Measurements from ENCODE around the gene IQCF2.
"Not testable (repeated sequence)": the region's sequence is repeated elsewhere in the genome, so short reads cannot be mapped to it uniquely, and the experiment has no call there.

IQCF2 gene

DNA sequence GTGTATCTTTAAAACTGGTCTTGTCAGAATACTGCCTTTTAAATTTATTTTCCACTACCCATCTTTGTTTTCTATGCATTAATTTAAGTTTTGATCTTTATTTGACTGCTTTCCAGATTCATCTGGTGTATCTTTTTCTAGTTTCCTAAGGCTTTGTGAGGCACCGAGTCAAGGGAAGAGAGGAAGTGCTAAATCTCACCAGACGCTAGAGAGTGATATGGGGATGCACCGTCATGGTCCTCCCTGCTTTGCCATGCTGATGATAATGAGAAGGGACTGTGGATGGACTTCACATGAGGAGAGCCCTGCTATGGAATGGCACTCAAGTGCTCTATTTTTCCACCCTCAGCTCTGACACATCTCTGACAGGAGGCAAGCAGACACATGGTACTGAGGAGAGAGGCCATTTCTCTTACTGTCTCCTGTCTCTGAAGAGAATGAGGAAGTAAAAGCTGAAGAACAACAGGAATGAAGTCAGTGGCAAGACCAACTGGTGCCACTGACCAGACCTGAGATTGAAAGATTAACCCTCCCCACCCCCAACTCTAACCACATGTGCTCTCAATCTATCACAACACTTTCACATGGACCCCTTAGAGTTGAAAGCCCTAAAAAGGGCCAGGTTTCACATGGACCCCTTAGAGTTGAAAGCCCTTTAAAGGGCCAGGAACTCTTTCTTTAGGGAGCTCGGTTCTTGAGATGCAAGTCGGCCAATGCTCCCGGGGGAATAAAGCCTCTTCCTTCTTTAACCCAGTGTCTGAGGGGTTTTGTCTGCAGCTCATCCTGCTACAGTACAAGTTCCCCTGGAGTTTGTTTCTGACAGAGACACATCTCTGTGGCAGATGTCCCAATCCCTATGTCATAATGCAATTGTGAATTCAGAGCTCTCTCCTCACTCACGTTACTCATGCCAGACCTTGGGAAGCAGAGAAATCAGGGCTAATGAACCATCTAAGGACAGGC, at the start of gene IQCF2:
IQCF2 (plus strand) TSS at position 913 of the 963 bp plus-strand sequence. CDS start 52 bp downstream, outside the sequence.
- no peak for DNase-seq

DNA sequence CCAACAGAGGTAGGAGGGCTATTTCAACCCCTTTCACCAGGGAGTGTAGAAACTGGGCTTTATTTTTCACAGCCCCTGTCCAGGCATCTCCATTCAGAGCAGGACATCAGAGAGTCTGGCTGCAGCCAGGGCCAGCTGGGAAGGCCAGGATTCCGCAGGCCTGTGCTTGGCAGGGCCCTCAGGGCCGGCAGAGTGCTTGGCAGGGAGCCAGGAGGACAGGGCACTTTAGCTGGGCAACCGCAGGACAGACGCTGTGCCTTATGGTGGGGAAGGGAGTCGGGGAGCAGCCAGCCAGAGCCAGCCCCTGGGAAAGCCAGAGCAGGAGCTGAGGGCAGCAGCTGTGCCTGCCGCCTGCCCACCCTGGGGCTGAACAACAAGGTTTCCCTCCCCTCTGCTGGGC, 47.9 kb upstream of the IQCF2 start:
- no peak for DNase-seq

DNA sequence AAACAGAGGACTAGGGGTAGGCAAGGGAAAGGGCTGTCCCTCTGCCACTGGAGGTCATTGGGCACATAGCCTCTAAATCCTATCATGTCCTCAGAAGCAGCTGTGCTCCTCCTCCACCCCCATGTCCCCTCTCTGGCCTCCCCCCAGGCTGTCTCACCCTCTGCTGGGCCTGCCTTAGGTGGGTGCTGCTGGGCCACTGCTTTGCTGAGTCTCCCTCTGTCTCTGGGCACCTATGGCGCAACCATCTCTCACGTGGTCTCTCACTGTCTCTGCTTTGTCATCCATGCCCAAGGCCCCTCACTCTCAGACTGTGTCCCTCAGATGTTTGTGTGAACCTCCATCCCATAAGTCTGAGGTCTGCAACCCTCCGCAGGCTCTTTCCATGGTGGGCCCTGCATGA, 47.4 kb upstream of the IQCF2 start:
- DNase-seq = no peak

DNA sequence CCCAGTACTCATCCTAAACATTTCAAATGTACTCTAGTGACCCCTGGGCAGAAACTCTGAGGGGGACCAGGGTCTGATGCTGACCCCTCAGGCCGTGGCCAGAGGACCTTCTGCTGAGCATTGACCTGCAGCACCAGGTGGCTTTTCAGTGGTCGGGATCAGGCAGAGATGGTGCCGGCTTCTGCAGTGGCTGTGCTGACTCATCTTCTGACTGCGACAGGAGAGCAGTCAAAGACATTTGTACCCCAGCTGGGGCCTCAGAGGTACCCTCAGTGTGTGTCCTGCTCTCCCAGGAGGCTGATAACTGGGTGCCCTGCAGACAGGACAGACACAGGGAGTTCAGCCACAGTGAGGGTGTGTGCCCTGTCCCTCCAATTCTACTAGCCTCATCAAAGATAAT, 45.8 kb upstream of the IQCF2 start:
- DNase-seq = no peak

DNA sequence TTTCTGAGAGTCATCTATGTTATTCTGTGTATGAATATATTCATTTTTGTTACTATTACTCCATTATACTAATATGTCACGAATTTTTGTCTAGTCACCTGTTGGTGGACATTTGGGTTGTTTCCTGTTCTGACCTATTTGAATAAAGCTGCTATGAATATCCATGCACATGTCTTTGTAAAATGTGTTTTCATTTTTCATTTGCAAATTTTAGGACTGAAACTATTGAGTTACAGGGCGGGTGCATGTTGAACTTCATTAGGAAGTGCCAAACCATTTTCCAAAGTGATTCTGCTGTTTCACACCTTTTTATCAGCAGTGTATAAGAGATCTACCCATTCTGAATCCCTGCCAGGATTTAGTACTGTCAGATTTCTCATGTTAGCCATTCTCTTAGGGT, 44.7 kb upstream of the IQCF2 start:
- DNase-seq = no peak

DNA sequence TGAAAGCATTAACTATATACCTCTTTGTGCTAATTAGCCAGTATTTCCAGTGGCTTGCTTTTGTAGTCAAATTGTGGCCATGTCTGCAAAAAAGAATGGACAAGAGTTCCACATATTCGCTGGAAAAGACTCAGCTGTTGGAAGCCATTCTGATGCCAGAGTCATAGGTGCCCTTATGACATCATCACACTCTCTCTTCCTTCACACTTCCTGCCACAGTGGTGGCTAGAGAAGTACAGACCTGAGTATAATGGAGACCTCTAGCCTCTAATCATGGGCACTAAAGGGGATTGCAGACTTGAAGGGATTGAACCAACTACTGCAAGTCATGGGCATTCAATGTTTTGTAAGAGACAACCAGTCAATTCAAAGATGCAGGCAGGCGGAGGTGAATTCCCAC, 44.0 kb upstream of the IQCF2 start:
- no peak for DNase-seq

DNA sequence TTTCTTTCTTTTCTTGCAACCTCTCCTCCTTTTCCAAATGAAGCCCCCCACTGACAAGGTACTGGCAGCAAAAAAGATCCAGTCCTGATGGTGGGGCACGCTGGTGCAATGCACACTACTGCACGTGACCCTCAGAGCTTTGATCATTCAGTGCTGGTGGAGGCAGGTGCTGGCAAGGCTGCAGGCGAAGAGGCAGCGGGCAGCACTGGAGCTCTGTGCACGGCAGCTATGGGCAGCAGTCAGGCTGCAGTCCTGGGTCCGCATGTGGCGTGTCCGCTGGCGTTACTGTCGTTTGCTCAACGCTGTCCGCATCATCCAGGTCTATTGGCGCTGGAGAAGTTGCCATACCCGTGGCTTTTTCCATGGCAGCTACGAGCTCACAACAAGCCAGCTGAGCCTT, 42.3 kb upstream of the IQCF2 start:
- no peak for DNase-seq

DNA sequence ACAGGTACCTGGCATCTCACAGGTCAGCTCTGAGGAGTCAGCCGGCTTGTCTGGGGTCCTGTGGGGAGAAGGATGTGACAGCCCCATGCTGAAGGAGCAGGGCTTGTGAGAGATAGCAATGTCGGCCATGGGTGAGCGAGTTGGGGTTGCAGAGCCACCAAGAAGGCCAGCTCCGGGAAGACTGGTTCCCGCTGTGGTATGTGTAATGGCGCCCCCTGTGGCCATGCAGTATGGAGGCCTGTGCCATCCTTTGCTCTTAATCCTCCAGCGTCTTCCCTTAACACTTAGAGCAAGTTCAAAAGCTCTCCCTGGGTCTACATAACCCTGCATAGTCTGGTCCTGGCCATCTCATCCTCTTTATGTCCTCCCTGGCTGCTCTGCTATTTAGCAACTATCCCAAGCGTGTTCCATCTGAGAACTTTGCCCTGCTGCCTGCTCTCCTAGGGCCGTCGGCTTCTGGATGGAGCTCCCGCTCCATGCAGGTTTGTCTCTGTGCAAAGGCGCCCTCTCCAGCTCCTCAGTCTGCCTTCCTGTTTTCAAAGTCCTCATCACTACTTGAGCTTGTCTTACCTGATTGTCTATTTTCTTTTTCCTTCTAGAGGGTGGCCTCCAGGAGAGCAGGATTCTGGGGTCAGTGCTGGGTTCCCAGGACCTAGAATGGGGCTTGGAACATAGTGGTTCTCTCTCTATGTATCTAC, 41.6 kb upstream of the IQCF2 start:
- DNase-seq = no peak

DNA sequence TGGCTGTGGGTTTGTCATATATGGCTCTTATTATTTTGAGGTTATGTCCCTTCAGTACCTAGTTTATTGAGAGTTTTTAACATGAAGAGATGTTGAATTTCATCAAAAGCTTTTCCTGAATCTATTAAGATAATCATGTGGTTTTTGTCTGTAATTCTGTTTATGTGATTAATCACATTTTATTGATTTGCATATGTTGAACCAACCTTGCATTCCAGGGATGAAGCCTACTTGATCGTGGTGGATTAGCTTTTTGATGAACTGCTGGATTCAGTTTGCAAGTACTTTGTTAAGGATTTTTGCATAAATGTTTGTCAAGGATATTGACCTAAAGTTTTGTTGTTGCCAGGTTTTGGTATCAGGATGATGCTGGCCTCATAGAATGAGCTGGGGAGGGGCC, 33.1 kb upstream of the IQCF2 start:
- DNase-seq = no peak

DNA sequence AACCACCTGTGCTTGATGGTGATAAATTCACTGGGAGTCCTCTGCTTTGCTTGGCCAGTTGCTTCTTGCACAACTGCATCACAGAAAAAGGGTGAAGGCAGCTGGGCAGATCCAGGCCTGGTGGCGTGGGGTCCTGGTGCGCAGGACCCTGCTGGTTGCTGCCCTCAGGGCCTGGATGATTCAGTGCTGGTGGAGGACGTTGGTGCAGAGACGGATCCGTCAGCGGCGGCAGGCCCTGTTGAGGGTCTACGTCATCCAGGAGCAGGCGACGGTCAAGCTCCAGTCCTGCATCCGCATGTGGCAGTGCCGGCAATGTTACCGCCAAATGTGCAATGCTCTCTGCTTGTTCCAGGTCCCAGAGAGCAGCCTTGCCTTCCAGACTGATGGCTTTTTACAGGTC, 31.1 kb upstream of the IQCF2 start:
- no peak for DNase-seq

DNA sequence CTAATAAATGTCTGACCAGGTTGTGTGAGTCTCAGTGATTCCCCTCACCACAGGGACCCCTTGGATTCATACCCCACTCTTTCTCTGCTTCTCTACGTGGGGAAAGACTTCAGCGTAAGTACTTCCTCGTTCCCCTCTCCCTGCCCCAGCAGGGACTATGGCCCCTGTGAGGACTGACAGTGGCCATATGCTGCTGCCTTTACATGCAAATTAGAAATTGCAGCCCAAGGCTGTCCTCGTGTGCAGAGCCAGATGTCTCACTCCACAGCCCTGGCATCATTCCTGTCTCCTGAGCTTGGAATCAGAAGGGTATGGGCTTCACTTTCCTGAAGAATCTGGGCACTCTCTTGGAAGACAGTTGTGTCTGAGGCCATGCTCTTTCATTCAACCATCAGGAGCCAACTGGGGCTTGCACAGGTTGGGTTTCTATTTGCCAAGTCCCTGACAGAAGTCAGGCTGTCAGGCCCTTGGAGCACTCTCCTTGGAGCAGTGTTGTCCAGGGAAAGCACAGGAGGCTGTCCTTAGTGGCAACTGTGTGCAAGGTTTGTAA, 30.5 kb upstream of the IQCF2 start:
- DNase-seq = no peak

DNA sequence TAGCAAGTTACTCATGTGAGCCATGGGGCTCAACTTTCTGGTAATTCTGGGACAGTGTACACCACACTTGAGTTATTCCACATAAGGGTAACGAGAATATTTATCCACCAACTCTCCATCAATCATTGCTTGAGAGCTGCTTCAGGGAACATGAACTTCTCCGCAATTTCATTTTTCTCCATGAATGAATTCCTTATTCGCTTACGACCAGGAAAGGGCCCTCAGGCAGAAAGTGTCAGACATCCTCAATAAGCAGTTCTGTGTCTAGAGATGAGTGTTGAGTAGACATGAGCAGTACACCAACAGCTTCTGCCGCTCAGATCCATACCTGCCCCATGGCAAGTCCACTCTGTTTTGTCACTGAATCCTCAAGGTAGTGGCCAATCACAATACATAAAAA, 24.8 kb upstream of the IQCF2 start:
- DNase-seq = no peak

DNA sequence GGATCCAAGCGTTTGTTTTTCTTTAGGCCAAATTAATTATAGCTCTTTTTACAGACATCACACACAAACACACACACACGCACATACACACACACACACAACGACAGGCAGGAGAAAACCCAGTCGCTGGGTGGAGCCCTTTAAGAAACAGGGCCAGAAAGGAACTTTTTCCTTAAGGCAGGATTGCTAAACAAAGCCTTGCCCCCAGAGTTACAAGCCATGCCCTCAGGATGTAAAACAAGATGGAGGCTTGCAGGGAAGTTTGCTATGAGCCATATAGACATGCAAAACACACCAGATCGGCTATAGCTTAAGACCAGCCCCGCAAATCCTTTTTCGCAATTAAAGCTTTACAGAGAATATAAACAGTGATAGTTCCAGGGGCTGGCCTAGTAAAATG, 16.3 kb upstream of the IQCF2 start:
- DNase-seq = no peak

DNA sequence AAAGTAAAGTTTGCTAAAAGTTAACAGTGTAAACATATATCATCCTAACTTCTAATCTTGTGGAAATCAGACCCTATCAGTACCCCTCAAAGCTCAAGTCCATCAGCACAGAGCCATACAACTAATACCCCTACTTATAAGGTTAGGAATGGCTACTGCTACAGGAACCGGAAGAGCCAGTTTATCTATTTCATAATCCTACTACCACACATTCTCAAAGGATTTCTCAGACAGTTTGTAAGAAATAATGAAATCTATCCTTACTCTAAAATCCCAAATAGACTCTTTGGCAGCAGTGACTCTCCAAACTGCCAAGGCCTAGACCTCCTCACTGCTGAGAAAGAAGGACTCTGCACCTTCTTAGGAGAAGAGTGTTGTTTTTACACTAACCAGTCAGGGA, 6.0 kb upstream of the IQCF2 start:
- not testable (repeated sequence) for DNase-seq

DNA sequence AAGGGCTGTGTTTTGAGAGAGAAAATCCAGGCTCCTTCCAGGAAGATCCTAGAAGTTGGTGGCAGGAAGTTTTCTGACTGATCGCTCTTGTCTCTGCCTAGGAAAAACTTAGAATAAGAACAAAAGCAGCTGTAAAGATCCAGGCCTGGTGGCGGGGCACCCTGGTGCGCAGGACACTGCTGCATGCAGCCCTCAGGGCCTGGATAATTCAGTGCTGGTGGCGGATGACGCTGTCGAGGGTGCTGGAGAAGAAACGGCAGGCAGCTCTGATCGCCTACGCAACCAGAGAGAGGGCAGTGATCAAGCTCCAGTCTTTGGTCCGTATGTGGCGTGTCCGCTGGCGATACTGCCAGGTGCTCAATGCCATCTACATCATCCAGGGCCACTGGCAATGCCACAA, 1.5 kb downstream of the IQCF2 start:
- no peak for DNase-seq

DNA sequence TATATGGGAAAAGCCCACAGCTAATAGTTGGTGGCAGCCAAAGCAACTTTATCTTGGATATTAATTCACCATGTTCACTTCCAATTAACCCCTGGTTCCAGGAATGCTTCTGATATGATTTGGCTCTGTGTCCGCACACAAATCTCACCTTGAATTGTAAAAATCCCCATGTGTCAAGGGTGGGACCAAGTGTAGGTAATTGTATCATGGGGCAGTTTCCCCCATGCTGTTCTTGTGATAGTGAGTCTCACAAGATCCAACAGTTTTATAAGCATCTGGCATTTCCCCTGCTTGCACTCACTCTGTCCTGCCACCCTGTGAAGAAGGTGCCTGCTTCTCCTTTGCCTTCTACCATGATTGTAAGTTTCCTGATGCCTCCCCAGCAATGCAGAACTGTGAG, 7.5 kb downstream of the IQCF2 start:
- not testable (repeated sequence) for DNase-seq

DNA sequence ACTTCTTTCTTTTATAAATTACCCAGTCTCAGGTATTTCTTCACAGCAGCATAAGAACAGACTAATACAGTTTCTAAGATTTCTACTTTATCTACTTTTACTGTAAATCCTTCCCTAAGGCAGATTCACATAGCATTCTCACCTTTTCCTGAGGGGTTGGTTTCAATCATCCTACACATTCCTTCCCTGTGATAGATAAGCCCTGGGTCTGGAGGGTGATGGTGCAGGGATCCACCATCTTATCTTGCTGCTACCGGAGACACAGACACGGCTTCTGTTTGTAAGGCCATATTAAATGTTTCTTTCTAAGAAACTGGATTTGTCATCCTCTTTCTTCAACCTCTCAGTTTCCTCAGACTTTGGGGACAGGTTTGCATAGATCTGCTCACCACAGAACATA, 7.9 kb downstream of the IQCF2 start:
- DNase-seq = no peak

DNA sequence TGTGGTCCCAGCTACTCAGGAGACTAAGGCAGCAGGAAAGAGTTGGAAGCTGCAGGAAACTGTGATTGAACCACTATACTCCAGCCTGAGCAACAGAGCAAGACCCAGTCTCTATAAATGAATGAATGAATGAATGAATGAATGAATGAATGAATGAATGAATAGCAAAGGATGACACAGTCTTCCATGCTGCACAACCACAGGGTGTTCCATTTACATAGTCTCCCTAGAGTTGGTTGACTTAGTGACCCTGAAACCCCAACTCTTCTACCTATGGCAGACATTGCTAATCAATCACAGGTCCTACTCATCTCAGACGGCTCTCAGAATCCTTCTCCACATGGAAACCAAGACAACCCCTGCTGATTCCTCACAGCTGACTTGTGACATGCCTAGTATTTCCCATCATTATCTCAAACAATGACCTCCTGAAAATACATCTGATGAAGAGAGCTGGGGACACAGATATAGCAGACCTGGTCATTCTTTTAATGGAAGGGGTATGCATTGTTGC, 11.9 kb downstream of the IQCF2 start:
- no peak for DNase-seq

DNA sequence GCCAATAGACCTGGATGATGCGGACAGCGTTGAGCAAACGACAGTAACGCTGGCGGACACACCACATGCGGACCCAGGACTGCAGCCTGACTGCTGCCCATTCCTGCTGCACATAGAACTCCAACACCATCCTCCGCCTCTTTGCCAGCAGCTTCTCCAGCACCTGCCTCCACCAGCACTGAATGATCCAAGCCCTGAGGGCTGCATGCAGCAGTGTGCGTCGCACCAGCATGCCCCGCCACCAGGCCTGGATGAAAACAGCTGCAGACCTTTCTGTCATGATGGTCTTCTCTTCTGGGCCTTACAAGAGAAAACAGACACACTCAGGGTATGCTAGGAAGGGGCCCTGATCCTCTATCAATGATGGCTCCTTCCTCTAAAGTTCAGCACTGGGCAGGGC, 12.5 kb downstream of the IQCF2 start:
- DNase-seq = no peak

DNA sequence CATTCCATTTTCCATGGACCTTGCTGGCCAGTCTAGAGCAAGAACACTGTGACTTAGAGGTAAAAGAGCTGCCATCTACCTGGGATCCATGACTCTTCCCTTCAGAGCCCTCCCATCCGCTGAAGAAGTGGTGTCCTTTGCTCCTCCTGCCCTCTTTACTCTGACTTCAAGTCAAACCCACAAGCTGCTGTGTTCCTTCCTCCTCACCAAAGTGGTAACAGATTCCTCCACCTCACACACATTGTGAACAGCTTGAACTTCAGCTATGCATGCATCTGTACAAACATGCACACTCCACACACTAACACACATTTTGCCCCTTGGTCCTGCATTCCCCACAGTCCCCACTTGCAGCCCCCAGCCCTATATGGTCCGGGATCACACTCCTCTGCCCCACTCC, 13.0 kb downstream of the IQCF2 start:
- DNase-seq = no peak

DNA sequence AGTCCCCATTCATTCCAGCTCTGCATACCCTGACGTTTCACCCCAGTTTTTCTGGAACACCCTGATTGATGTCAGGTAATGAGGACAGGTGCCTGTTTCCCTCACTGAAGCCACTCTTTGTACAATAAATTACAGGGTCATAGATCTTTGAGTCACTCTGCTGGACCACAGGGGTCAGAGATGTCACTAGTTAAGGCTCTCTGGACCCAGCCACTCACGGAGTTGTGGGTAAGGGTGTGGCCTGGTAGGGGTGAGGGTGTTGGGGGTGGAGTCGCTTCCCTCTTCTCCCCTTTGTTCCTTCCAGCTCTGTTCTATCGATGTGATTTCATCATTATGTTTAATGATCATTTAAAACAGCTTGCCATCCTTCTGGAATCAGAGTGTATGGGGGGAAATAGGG, 13.5 kb downstream of the IQCF2 start:
- no peak for DNase-seq

DNA sequence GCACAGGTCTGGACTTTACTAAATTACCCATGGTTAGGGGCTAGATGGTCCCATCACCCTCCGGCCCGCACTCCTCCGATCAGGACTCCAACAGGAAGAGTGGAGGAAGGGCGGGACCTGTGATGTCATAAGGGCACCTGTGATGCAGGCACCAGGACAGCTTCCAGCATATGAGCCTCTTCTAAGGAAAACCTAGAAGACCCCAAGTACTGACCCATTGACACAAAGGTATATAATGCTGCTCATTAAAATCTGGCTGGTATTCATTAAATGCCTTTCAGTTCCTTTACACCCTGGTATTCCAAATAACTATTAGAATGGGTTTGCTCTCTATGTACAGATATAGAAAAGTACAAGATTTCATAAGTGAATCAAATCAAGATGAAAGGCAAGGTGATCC, 14.1 kb downstream of the IQCF2 start, which contains the start of gene IQCF5:
IQCF5 (minus strand) TSS at position 101 of the 400 bp plus-strand sequence; CDS start at position 31, 70 bp downstream.
- no peak for DNase-seq

DNA sequence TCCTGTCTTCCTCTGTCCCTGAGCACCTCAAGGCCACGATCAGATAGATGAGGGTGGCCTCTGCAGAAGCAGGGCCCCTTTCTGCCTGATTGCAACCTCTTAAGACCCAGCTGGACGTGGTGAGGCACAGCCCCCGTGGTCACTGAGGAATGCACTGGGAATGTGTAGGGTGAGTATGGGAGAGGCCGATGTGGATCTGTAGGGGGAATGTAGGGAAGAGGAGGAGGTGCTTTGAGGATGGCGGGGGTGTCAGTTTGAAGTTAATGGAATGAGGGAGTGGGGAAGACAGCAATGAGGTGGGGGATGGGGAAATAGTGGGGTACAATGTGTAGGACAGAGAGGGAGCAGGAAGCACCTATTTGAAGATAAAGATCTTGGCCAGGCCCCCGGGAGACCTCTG, 14.8 kb downstream of the IQCF2 start:
- no peak for DNase-seq

DNA sequence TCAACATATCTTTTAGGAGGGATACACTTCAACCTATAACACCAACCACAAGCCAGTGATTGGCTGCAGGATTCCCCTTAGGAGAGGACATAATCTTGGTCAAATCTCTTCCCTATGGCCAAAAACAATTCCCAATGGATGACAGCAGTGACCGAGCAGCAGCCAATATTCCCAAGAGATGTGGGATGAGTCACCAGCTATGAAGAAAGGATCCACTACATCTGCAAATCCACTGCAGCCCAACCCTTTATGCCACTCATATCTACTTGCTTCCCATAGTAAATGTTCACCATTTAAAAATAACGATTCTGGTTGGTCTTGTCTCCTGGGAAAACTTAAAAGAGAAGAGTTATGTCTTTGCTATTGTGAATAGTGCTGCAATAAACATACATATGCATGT, 18.5 kb downstream of the IQCF2 start:
- no peak for DNase-seq

Measured in GDM1 (cell line).